Measurements from ENCODE around the gene ELMOD3. TPM values are rescaled to one million over a fixed set of nuclear protein-coding genes. Genes with fewer than 3 reads are reported as not detected.

Gene ELMOD3
- 10 to 100 TPM; 16.9 to 18.5 TPM for total RNA-seq

DNA sequence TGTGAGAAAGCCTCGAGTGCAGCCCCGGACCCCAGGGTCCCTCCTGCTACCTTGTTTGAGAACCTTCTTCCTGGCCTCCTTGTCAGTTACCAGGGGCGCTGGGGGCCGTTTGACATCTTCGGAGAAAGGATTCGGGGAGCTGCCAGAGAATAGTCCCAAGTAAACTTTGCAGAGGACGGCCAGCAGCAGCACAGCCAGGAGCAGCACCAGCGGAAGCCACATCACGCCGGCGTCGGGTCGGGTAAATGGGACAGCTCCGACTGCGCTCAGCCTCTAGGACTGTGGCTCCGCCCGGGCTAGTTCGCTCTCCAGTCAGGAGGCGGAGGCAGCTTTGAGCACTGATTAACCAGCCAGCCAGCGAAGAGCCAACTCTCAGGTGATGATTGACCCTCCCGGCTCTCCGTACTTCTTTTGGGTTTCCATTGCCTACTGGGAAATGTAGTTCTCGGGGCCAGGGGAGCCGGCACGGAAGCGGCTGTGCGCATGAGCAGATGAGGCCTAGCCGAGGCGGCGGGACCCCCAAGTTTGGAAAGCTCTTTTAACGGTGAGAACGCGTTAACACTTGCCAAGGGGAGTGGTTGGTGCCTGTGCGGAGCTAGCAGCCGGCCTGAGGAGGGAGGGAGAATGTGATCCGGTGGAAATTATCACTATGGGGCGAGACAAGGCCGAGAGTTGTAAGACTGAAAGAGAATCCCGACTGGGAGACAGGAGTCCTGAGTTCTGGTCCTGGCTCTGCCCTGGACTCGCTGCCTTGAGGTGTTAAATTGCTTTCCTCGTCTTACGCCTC, at the start of gene ELMOD3, which contains the start of gene RETSAT:
Gene ELMOD3 (plus strand): TSS at position 484 of the 787 bp plus-strand sequence. CDS start 2,430 bp downstream, outside the sequence.
Gene RETSAT (minus strand): TSS at position 243 of the 787 bp plus-strand sequence. CDS start 21 bp downstream, at position 222.
- ATAC-seq, result peak; percentile 99
- peaks cover 30% of the 10 kb centered on the region for H3K4me1 ChIP-seq
- DNase-seq, result peak; percentile 98 to 100 (median 99)
- peaks cover 5 to 10% of the 10 kb centered on the region in 2 donors for H3K36me3 ChIP-seq (replicated peaks in 1 of 2; ENCODE audit: insufficient read depth in 1 of 2, low read depth in 2 of 2)
- H3K4me3 ChIP-seq, result peak within 1 kb of the TSS; percentile 50 to 54
- H3K9me3 ChIP-seq, result no peaks in the 10 kb centered on the region
- peak within 1 kb of the TSS; percentile 71 to 88 (median 83) for H3K27ac ChIP-seq
- TF ChIP-seq, protein P1, sequence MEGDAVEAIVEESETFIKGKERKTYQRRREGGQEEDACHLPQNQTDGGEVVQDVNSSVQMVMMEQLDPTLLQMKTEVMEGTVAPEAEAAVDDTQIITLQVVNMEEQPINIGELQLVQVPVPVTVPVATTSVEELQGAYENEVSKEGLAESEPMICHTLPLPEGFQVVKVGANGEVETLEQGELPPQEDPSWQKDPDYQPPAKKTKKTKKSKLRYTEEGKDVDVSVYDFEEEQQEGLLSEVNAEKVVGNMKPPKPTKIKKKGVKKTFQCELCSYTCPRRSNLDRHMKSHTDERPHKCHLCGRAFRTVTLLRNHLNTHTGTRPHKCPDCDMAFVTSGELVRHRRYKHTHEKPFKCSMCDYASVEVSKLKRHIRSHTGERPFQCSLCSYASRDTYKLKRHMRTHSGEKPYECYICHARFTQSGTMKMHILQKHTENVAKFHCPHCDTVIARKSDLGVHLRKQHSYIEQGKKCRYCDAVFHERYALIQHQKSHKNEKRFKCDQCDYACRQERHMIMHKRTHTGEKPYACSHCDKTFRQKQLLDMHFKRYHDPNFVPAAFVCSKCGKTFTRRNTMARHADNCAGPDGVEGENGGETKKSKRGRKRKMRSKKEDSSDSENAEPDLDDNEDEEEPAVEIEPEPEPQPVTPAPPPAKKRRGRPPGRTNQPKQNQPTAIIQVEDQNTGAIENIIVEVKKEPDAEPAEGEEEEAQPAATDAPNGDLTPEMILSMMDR (IDR thresholded peaks at IDR 0.05), result no peak
- TF ChIP-seq POLR2A (IDR thresholded peaks at IDR 0.05), result peak; percentile 92 to 99 (median 99)
- intact Hi-C loops (cut with DNase I), result no loop called here
- no peaks in the 10 kb centered on the region for H3K27me3 ChIP-seq
- 0% methylated on average over 28 to 42 of the region's 42 CpGs for WGBS, 2 donors

DNA sequence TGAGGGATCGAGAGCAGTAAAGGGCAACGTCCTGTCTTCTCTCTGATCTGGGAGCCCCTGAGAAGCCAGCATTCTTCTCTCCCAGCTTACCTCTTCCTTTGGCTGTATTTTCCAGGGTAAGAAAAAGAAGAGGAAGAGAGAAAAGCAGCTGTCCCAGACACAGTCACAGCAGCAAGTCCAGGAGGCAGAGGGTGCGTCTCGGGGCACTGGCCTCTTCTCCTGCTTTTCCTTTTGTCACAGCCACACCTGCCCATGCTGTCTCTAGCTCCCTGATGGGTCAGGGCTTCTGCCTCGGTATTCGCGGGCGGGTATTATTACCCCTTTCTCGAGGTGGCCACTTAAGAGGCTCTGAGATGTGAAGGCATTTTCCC, 47.1 kb upstream of the ELMOD3 start:
- no peak for DNase-seq
- ATAC-seq, result no peak
- TF ChIP-seq POLR2A (IDR thresholded peaks at IDR 0.05), result no peak
- TF ChIP-seq, protein P1 (IDR thresholded peaks at IDR 0.05), result no peak
- Histone ChIP-seq H3K36me3 (replicated peaks in 1 of 2; ENCODE audit: insufficient read depth in 1 of 2, low read depth in 2 of 2) (no peaks in the 10 kb centered on the region), H3K27me3 (no peaks in the 10 kb centered on the region), H3K9me3 (no peaks in the 10 kb centered on the region), H3K4me3 (no peak overlapping the region), H3K27ac (no peak overlapping the region), H3K4me1 (no peaks in the 10 kb centered on the region)
- 72 to 74% methylated on average over 7 to 9 of the region's 9 CpGs for WGBS, 2 donors
- intact Hi-C loops (cut with DNase I), result no loop called here

DNA sequence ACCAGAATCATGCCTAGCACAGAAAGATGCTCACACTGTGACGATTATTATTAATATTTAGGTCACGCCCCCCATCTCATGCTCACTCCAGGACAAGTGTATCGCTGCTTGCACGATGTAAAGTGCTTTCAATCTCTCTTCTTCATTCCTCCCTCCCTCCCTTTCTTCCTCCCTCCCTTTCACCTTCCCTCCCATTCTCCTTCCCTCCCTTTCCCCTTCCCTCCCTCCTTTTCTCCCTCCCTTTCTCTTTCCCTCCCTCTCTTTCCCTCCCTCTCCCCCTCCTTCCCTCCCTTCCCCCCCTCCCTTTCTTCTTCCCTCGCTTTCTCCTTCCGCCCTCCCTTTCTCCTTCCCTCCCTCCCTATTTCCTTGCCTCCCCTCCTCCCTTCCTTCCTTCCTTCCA, 46.4 kb upstream of the ELMOD3 start:
- no peak for TF ChIP-seq POLR2A (IDR thresholded peaks at IDR 0.05)
- TF ChIP-seq, protein P1 (IDR thresholded peaks at IDR 0.05), result no peak
- H3K9me3 ChIP-seq, result no peaks in the 10 kb centered on the region
- DNase-seq, result no peak
- no peaks in the 10 kb centered on the region for H3K27me3 ChIP-seq
- no peak overlapping the region for H3K4me3 ChIP-seq
- H3K4me1 ChIP-seq, result no peaks in the 10 kb centered on the region
- WGBS, 2 donors, result 81 to 88% methylated on average over 5 to 6 of the region's 6 CpGs
- no peak overlapping the region for H3K27ac ChIP-seq
- H3K36me3 ChIP-seq (replicated peaks in 1 of 2; ENCODE audit: insufficient read depth in 1 of 2, low read depth in 2 of 2), result no peaks in the 10 kb centered on the region
- no peak for ATAC-seq
- intact Hi-C loops (cut with DNase I), result no loop called here

DNA sequence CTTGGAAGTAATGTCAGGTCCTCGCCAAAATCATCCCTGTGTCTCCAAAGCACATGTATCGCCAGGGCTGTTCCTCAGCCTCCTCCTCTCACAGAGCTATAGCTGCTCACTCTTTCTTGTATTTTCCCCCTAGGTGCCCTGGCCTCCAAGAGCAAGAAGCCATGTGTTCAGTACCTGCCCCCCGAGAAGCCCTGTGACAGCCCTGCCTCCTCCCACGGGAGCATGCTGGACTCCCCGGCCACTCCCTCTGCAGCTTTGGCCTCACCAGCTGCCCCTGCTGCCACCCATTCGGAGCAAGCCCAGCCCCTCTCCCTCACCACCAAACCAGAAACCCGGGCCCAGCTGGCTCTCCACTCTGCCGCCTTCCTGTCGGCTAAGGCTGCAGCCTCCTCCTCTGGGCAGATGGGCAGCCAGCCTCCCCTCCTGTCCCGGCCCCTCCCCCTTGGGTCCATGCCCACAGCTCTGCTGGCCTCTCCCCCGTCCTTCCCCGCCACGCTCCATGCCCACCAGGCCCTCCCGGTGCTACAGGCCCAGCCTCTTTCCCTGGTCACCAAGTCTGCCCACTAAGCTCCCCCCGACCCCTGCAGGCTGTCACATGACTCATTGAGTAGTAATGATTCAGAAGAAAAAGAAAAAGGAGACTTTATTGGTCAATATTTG, 45.5 kb upstream of the ELMOD3 start:
- peak in 3 of 4 donors; percentile 22 to 39 (median 39) for DNase-seq
- Histone ChIP-seq H3K4me3 (no peak overlapping the region), H3K36me3 (replicated peaks in 1 of 2; ENCODE audit: insufficient read depth in 1 of 2, low read depth in 2 of 2) (no peaks in the 10 kb centered on the region), H3K4me1 (no peaks in the 10 kb centered on the region), H3K9me3 (no peaks in the 10 kb centered on the region), H3K27me3 (no peaks in the 10 kb centered on the region), H3K27ac (no peak overlapping the region)
- TF ChIP-seq, protein P1 (IDR thresholded peaks at IDR 0.05), result no peak
- no peak for TF ChIP-seq POLR2A (IDR thresholded peaks at IDR 0.05)
- ATAC-seq, result peak; percentile 43
- 53 to 63% methylated on average over 14 to 15 of the region's 15 CpGs for whole genome bisulfite sequencing, 2 donors
- intact Hi-C loops (cut with DNase I), result no loop called here
